Duodenal mucosa (tissue), 2 donors: Measurements from ENCODE around the gene PXT1.
"Not testable (repeated sequence)": the region's sequence is repeated elsewhere in the genome, so short reads cannot be mapped to it uniquely, and the experiment has no call there.

Experiments used
- H3K27ac ChIP-seq: one replicate; pipeline ENCODE4 v1.7.0; 2013; ENCODE audit warnings: low read depth, low read length
- H3K27me3 ChIP-seq, 2 donors: one replicate each; pipeline ENCODE4 v1.7.0; 2013; ENCODE audit warnings: low read length in 2 of 2, control low read depth in 1 of 2; ENCODE audit not compliant: insufficient read depth in 2 of 2, control insufficient read depth in 1 of 2
- H3K36me3 ChIP-seq, 2 donors: one replicate each; pipeline ENCODE4 v1.7.0; 2013; ENCODE audit warnings: low read length in 2 of 2, control low read depth in 1 of 2; ENCODE audit not compliant: insufficient read depth in 2 of 2, control insufficient read depth in 1 of 2
- H3K4me1 ChIP-seq, 2 donors: one replicate each; pipeline ENCODE4 v1.7.0; 2013; ENCODE audit warnings: low read length in 2 of 2, control low read depth in 1 of 2; ENCODE audit not compliant: insufficient read depth in 2 of 2, control insufficient read depth in 1 of 2
- H3K4me3 ChIP-seq, 2 donors: one replicate each; pipeline ENCODE4 v1.7.0; 2013; ENCODE audit warnings: low read length in 2 of 2, low read depth in 1 of 2
- H3K9ac ChIP-seq, 2 donors: one replicate each; pipeline ENCODE4 v1.7.0; 2013; ENCODE audit warnings: low read length in 2 of 2, low read depth in 1 of 2
- H3K9me3 ChIP-seq, 2 donors: one replicate each; pipeline ENCODE4 v1.7.0; 2013; ENCODE audit warnings: low read length in 2 of 2, control low read depth in 1 of 2; ENCODE audit not compliant: control insufficient read depth in 1 of 2

The PXT1 gene

DNA sequence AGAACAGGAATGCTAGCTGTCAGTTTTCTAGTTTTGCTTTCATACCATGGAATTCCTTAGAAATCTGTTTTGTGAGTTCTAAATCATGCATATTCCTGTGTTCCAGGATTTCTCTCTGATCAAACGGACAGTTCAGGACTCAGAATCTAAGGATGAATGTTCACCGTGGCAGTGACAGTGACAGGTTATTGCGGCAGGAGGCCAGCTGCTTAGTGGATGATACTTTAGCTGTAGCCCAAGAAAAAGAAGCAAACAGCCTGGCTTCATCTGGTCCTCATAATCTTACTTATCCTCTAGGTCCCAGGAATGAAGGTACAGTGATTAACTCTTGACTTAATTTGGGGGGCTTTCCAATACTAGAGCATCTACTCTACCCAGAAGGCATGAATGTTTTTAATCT lies 27.3 kb upstream of the PXT1 start:
- H3K9me3 ChIP-seq: no peaks in the 10 kb centered on the region
- H3K27me3 ChIP-seq: no peaks in the 10 kb centered on the region
- peaks cover 0 to 19% of the 10 kb centered on the region in 2 donors for H3K36me3 ChIP-seq
- no peak overlapping the region for H3K27ac ChIP-seq
- no peak overlapping the region for H3K9ac ChIP-seq
- no peaks in the 10 kb centered on the region for H3K4me1 ChIP-seq
- H3K4me3 ChIP-seq: no peak overlapping the region

DNA sequence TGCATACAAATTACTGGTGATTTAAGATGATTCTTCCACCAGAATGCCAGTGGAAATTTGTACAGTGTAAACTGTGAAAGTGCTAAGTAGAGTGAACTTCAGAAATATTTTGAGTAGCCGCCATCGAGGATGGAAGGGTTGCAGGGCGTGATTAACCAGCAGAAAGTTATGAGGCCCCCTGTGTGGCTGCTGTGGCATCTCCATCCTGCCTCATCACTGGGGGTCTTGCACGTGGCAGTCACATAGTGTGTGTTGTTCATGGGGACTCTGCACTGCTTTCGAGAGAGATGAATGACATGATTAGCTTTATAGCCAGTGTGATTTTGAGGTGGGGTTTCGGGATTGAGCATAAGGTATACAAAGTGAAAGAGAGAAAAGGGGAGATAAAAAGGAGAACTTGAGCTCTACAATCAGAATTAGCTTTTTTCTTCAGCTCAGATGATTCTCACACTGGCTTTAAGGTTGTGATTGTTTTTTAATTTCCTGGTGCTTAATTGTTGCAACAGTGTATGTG lies 26.6 kb upstream of the PXT1 start:
- H3K4me1 ChIP-seq: no peaks in the 10 kb centered on the region
- H3K36me3 ChIP-seq: peaks cover 0 to 14% of the 10 kb centered on the region in 2 donors
- H3K27me3 ChIP-seq: no peaks in the 10 kb centered on the region
- H3K27ac ChIP-seq: no peak overlapping the region
- no peak overlapping the region for H3K9ac ChIP-seq
- no peak overlapping the region for H3K4me3 ChIP-seq
- no peaks in the 10 kb centered on the region for H3K9me3 ChIP-seq

DNA sequence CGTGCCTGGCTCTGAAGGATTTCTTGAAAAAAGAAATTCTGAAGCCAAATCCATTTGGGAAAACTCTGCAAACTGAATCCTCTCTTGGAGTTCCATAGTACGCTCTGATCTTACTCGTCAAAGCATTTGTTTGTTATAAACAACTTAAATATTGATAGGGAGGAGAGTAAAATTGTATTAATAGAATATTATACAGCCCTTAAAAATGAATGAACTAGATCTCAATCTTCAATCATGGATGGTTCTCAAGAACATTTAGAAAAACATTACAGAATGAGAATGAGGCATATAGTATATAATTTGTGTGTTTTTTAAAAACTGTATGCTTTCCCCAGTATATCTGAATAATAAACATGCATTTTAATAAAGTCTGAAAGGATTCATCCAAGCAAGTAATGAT lies 25.0 kb upstream of the PXT1 start:
- Histone ChIP-seq H3K9me3 (no peaks in the 10 kb centered on the region), H3K4me1 (peaks cover 0 to 9% of the 10 kb centered on the region in 2 donors), H3K27me3 (no peaks in the 10 kb centered on the region), H3K4me3 (no peak overlapping the region), H3K36me3 (peaks cover 0 to 12% of the 10 kb centered on the region in 2 donors), H3K27ac (no peak overlapping the region), H3K9ac (no peak overlapping the region)

DNA sequence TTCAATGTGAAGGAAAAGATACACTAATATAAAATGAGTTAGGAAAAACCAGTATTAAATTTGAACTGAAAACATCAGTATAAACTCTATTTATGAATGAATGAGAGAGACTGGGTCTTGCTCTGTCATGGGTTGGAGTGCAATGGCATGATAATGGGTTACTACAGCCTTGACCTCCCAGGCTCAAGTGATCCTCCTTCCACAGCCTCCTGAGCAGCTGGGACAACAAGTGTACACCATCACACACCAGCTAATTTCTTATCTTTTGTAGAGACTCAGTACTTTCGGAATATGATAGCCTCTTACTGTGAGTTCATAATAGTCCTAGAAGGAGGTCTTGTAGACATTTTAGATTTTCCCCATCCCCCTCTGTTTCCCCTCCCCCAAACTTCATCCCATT lies 21.6 kb upstream of the PXT1 start:
- no peak overlapping the region for H3K4me3 ChIP-seq
- peaks cover 0 to 15% of the 10 kb centered on the region in 2 donors for H3K4me1 ChIP-seq
- H3K9ac ChIP-seq: no peak overlapping the region
- no peaks in the 10 kb centered on the region for H3K9me3 ChIP-seq
- H3K27me3 ChIP-seq: no peaks in the 10 kb centered on the region
- no peaks in the 10 kb centered on the region for H3K36me3 ChIP-seq
- no peak overlapping the region for H3K27ac ChIP-seq

DNA sequence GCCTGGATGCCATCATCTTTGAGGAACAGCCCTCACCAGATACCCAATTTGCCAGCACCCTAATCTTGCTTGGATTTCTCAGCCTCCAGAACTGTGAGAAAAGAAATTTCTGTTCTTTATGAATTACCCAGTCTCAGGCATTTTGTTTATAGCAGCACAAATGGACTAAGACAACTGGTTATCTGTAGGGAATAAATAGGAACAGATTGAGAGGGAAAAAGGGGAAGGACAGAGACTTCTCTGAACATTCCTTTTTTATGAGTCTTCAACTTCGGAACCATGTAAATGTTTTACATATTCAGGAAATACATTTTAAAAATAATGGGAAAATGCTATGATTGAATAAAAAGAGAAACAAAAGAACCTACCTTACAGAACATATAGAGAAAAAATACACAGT lies 21.0 kb upstream of the PXT1 start:
- H3K27ac ChIP-seq: no peak overlapping the region
- H3K9ac ChIP-seq: no peak overlapping the region
- no peak overlapping the region for H3K4me3 ChIP-seq
- H3K36me3 ChIP-seq: no peaks in the 10 kb centered on the region
- H3K27me3 ChIP-seq: no peaks in the 10 kb centered on the region
- no peaks in the 10 kb centered on the region for H3K9me3 ChIP-seq
- H3K4me1 ChIP-seq: peaks cover 0 to 16% of the 10 kb centered on the region in 2 donors

DNA sequence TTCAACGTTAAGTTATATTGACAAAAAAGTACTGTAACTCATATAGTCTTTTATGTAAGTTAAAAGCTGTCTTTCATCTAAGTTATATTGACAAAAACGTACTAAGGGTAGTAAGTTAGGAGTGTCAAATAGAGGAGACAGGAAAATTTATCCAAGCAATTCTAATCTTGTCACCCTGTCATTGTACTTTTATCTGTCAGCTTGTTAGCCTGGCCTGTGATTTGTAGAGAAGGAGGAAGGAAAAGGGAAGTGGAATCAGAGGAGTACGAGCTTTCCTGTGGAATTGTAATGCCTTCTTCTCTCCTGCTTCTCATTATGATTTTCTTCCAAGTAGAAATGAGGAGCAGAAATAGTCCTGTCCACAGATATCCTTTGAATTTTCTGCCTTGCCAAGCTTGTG lies 19.0 kb upstream of the PXT1 start:
- Histone ChIP-seq H3K4me1 (peaks cover 0 to 16% of the 10 kb centered on the region in 2 donors), H3K9ac (no peak overlapping the region), H3K27me3 (no peaks in the 10 kb centered on the region), H3K36me3 (no peaks in the 10 kb centered on the region), H3K27ac (no peak overlapping the region), H3K9me3 (no peaks in the 10 kb centered on the region), H3K4me3 (no peak overlapping the region)

DNA sequence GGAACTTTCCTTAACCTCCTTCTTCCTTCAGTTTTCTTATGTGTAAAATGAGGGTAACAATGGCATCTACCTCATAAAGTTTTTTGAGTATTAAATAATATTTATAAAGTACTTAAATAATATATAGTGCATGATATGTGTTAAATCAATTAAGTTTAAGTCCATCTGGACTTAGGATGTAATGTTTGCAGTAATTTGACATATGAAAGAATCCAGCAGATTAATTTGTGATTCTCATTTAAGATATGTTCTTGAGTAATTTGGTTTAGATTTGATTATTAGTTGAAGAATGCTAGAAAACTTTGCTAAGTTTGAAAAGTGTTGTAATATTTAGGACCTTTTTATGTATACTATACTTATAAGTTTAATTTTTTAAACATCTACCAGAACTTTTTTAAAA lies 18.3 kb upstream of the PXT1 start:
- Histone ChIP-seq H3K9me3 (no peaks in the 10 kb centered on the region), H3K27ac (no peak overlapping the region), H3K36me3 (no peaks in the 10 kb centered on the region)

DNA sequence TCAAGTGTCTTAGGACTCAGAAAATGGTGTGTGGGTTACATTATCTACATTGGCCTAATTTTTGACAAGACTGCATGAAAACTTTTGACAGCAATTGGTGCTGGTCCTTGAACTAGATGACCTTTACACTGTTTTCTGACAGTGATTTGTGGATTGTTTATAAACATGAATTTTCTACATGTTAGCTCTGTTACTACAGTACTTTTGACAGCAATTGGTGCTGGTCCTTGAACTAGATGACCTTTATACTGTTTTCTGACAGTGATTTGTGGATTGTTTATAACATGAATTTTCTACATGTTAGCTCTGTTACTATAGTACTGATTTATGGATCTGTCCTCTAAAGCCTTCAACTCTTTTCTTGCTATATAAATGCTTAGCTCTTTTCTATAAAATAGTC lies 16.8 kb upstream of the PXT1 start:
- no peaks in the 10 kb centered on the region for H3K36me3 ChIP-seq

More for the DNA sequence above, 18.3 kb upstream of the PXT1 start:
- Histone ChIP-seq H3K4me1 (peaks cover 0 to 16% of the 10 kb centered on the region in 2 donors), H3K27me3 (no peaks in the 10 kb centered on the region), H3K4me3 (no peak overlapping the region), H3K9ac (no peak overlapping the region)

DNA sequence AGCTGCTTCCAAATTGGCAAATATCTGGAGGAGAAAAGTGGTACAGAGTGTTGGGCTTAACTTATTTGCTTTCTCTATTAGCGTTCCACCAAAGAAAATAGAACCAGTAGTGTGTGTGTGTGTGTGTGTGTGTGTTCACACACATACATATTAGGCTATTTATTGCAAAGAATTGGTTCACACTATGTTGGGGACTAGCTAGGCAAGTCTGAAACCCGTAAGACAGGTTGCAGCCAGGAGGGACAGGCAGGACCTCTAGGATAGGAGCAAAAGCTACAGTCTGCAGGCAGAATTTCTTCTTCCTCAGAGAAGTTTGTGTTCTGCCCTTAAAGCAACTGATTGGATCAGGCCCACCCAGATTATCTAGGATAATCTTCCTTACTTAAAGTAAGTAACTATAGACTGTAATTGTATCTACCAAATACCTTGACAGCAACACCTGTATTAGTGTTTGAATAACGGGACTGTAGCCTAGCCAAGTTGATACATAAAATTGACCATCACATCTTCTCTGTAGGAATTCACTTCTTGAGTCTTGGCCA lies 12.9 kb upstream of the PXT1 start:
- Histone ChIP-seq H3K27ac (no peak overlapping the region), H3K4me1 (peaks cover 0 to 6% of the 10 kb centered on the region in 2 donors), H3K36me3 (peaks cover 0 to 3% of the 10 kb centered on the region in 2 donors), H3K4me3 (no peak overlapping the region), H3K9me3 (no peaks in the 10 kb centered on the region), H3K27me3 (no peaks in the 10 kb centered on the region), H3K9ac (no peak overlapping the region)

More for the DNA sequence above, 16.8 kb upstream of the PXT1 start:
- peaks cover 0 to 16% of the 10 kb centered on the region in 2 donors for H3K4me1 ChIP-seq
- H3K9me3 ChIP-seq: no peaks in the 10 kb centered on the region
- H3K27me3 ChIP-seq: no peaks in the 10 kb centered on the region
- no peak overlapping the region for H3K9ac ChIP-seq
- H3K4me3 ChIP-seq: no peak overlapping the region
- no peak overlapping the region for H3K27ac ChIP-seq

DNA sequence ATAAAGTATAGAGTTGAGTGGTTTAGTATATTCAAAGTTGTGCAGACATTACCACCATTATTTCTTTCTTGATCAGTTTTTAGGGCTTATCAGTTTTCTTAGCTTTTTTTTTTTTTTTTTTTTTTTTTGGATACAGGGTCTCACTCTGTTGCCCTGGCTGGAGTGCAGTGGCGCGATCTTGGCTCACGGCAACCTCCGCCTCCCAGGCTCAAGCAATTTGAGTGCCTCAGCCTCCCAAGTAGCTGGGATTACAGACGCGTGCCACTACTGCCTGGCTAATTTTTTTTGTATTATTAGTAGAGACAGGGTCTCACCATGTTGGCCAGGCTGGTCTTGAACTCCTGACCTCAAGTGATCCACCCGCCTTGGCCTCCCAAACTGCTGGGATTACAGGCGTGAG lies 10.2 kb upstream of the PXT1 start:
- H3K4me1 ChIP-seq, H3K27me3 ChIP-seq, H3K4me3 ChIP-seq, H3K27ac ChIP-seq, H3K9me3 ChIP-seq, H3K9ac ChIP-seq, H3K36me3 ChIP-seq: not testable (repeated sequence)

DNA sequence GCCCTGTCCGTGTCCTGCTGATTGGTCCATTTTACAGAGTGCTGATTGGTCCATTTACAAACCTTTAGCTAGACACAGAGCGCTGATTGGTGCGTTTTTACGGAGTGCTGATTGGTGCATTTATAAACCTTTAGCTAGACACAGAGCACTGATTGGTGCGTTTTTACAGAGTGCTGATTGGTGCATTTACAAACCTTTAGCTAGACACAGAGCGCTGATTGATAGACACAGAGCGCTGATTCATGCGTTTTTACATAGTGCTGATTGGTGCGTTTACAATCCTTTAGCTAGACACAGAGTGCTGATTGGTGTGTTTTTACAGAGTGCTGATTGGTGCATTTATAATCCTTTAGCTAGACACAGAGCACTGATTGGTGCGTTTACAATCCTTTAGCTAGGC lies 6.5 kb upstream of the PXT1 start:
- H3K36me3 ChIP-seq, H3K27me3 ChIP-seq, H3K9me3 ChIP-seq, H3K9ac ChIP-seq, H3K27ac ChIP-seq, H3K4me3 ChIP-seq: not testable (repeated sequence)
- H3K4me1 ChIP-seq: peaks cover 7 to 12% of the 10 kb centered on the region in 2 donors
